ENCODE results near the gene ANKRD9. TPM values are rescaled to one million over a fixed set of nuclear protein-coding genes. Genes with fewer than 3 reads are reported as not detected.

The ANKRD9 gene
- total and polyA plus RNA-seq, 2 experiments from 2014 or later = 17.3 to 95.9 TPM

DNA sequence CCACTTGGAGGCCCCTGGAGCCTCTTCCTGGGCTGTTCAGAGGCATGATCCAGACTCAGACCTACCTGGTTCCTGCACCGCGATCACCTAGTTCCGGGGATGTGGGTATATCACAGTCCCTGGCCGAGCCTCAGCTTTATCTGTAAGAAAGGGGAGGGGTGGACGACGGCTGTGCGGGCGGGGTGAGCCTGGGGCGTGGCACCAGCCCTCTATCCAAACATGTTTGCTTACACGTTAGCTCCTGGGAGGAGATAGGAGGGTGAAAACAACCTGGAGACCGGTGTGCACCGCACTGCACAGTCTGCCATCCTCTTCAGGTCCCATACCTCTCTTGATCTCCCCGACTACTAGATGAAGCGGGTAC lies 1.2 kb downstream of the ANKRD9 start (continued):
- no peak for TF ChIP-seq REST (IDR thresholded peaks at IDR 0.05; ENCODE audit: unreplicated experiment)
- no peak for TF ChIP-seq ZNF114 (CRISPR knock-in tag; IDR thresholded peaks at IDR 0.05)

DNA sequence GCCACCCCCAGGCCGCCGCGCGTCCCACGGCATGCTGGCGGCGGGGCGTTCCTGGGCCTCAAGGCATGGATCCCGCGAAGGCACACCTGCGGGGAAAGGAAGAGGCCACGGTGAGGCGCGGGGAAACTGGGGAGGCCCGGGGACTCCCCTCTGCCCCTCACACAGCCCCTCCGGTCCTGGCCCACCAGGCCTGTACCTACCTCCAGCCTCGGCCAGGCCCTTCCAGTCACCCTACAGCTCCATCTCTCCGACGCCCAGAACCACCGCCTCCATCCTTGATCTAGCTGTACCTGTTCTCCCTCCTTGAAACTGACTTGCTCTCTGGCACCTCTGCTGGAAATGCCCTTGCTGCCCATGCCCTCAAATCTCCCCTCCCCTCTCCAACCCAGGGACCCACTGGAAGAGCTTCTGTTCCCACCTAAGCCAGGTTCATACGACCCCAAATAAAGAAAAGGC lies 1.7 kb downstream of the ANKRD9 start:
- Mint-ChIP-seq H3K9me3 (no peaks in the 10 kb centered on the region), H3K27me3 (ENCODE audit: insufficient read depth, low read depth, poor library complexity) (peaks cover 17% of the 10 kb centered on the region), H3K36me3 (ENCODE audit: low read depth) (peaks cover 3% of the 10 kb centered on the region; the same call in 1 of the 3 replicates), H3K4me3 (peak overlapping the region; percentile 79), H3K4me1 (peaks cover 17% of the 10 kb centered on the region), H3K27ac (no peak overlapping the region; the same call in 1 of the 2 replicates)
- Histone ChIP-seq H3K4me1 (ENCODE audit: insufficient read depth) (no peaks in the 10 kb centered on the region; the same call in 1 of the 2 replicates), H3K27ac (ENCODE audit: low read depth) (no peak overlapping the region), H3F3A (replicated peaks; ENCODE audit: low read depth) (peaks cover 16% of the 10 kb centered on the region), H3K27me3 (ENCODE audit: insufficient read depth) (peaks cover 11% of the 10 kb centered on the region; the same call in 1 of the 2 replicates), H2AFZ (no peak overlapping the region), H3K79me2 (replicated peaks; ENCODE audit: insufficient read depth) (no peaks in the 10 kb centered on the region), H3K9me2 (ENCODE audit: insufficient read depth) (no peaks in the 10 kb centered on the region), H4K20me1 (replicated peaks; ENCODE audit: insufficient read depth) (no peaks in the 10 kb centered on the region), H3K36me3 (ENCODE audit: insufficient read depth) (no peaks in the 10 kb centered on the region), H3K4me3 (peak overlapping the region; percentile 80), H3K4me2 (peak overlapping the region; percentile 91)
- DNase-seq (ENCODE audit: low spot score) (peak; percentile 47), ATAC-seq (no peak)
- TF ChIP-seq, protein P1, sequence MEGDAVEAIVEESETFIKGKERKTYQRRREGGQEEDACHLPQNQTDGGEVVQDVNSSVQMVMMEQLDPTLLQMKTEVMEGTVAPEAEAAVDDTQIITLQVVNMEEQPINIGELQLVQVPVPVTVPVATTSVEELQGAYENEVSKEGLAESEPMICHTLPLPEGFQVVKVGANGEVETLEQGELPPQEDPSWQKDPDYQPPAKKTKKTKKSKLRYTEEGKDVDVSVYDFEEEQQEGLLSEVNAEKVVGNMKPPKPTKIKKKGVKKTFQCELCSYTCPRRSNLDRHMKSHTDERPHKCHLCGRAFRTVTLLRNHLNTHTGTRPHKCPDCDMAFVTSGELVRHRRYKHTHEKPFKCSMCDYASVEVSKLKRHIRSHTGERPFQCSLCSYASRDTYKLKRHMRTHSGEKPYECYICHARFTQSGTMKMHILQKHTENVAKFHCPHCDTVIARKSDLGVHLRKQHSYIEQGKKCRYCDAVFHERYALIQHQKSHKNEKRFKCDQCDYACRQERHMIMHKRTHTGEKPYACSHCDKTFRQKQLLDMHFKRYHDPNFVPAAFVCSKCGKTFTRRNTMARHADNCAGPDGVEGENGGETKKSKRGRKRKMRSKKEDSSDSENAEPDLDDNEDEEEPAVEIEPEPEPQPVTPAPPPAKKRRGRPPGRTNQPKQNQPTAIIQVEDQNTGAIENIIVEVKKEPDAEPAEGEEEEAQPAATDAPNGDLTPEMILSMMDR (conservative IDR thresholded peaks at IDR 0.05; ENCODE audit: low read depth in 2 of 2) = 0 out of 4 replicates have a peak, but pooled peaks have one; percentile 4 to 13
- TF ChIP-seq, protein P2, sequence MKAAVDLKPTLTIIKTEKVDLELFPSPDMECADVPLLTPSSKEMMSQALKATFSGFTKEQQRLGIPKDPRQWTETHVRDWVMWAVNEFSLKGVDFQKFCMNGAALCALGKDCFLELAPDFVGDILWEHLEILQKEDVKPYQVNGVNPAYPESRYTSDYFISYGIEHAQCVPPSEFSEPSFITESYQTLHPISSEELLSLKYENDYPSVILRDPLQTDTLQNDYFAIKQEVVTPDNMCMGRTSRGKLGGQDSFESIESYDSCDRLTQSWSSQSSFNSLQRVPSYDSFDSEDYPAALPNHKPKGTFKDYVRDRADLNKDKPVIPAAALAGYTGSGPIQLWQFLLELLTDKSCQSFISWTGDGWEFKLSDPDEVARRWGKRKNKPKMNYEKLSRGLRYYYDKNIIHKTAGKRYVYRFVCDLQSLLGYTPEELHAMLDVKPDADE (IDR thresholded peaks at IDR 0.05) = no peak

DNA sequence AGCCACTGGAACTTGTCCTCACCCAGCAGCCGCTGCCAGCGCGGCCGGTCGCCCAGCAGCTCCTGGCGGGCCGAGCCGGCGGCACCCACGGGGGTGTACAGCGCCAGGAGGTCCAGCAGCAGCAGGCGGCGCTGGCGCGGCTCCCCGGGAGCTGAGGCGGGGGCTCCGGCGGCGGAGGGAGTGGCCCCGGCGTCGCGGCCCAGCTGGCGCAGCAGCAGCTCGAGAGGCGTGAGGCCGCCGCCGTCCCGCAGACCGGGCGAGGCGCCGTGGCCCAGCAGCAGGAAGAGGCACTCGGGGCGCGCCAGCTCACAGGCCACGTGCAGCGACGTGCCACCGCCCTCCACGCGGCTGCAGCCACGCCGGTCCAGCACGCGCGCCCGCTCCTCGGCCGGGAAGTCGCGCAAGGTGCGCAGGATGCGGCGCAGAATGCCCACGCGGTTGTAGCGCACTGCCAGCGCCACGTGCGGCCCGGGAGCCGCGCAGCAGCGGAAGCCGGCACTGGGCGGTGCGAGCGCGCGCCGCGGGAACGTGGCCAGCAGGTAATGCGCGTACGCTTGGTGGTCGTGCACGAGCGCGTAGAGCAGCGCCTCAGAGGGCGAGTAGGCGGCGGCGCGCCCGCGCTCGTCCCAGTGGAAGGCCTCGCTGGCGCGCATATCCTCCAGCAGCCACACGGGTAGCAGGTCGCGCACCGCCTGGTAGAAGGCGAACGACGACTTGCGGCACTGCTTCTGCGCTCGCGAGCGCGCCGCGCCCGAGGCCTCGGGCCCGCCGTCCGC lies 2.3 kb downstream of the ANKRD9 start:
- Mint-ChIP-seq H3K36me3 (ENCODE audit: low read depth) (peaks cover 3% of the 10 kb centered on the region; the same call in 1 of the 3 replicates), H3K27me3 (ENCODE audit: insufficient read depth, low read depth, poor library complexity) (peaks cover 14% of the 10 kb centered on the region), H3K27ac (no peak overlapping the region), H3K9me3 (no peaks in the 10 kb centered on the region), H3K4me1 (peaks cover 17% of the 10 kb centered on the region), H3K4me3 (no peak overlapping the region)
- H3F3A ChIP-seq (replicated peaks; ENCODE audit: low read depth) = peaks cover 16% of the 10 kb centered on the region
- no peaks in the 10 kb centered on the region for H4K20me1 ChIP-seq (replicated peaks; ENCODE audit: insufficient read depth)
- peak; percentile 17 for ATAC-seq
- H3K4me1 ChIP-seq (ENCODE audit: insufficient read depth) = no peaks in the 10 kb centered on the region; the same call in 1 of the 2 replicates
- no peaks in the 10 kb centered on the region for H3K36me3 ChIP-seq (ENCODE audit: insufficient read depth)
- no peak overlapping the region for H2AFZ ChIP-seq
- no peak overlapping the region; the same call in 1 of the 2 replicates for H3K4me2 ChIP-seq
- H3K9me2 ChIP-seq (ENCODE audit: insufficient read depth) = no peaks in the 10 kb centered on the region
- DNase-seq (ENCODE audit: low spot score) = peak; percentile 86
- H3K79me2 ChIP-seq (replicated peaks; ENCODE audit: insufficient read depth) = no peaks in the 10 kb centered on the region
- peaks cover 11% of the 10 kb centered on the region; the same call in 1 of the 2 replicates for H3K27me3 ChIP-seq (ENCODE audit: insufficient read depth)
- H3K4me3 ChIP-seq = no peak overlapping the region
- no peak overlapping the region for H3K27ac ChIP-seq (ENCODE audit: low read depth)
- no peak for TF ChIP-seq STAT1 (IDR thresholded peaks at IDR 0.05; ENCODE audit: unreplicated experiment)
- TF ChIP-seq REST (IDR thresholded peaks at IDR 0.05; ENCODE audit: unreplicated experiment) = no peak
- no peak for TF ChIP-seq ZNF331 (CRISPR knock-in tag; IDR thresholded peaks at IDR 0.05; ENCODE audit: low read depth)
- TF ChIP-seq ZNF114 (CRISPR knock-in tag; IDR thresholded peaks at IDR 0.05) = no peak
- TF ChIP-seq EZH2phosphoT487 (IDR thresholded peaks at IDR 0.05; ENCODE audit: unreplicated experiment) = no peak
- no peak for TF ChIP-seq POLR2AphosphoS5 (IDR thresholded peaks at IDR 0.05; ENCODE audit: low read depth)
- TF ChIP-seq, protein P2 (IDR thresholded peaks at IDR 0.05) = no peak

Data from GM23338 (cell line).